Measurements from ENCODE around the gene POTEF.
"Not testable (repeated sequence)": the region's sequence is repeated elsewhere in the genome, so short reads cannot be mapped to it uniquely, and the experiment has no call there.

GRCh38 chr2:130056336-130056735 lies 72.7 kb downstream of the POTEF start:
- TF ChIP-seq POLR2AphosphoS5, TAF1, POLR2A, POU2F2 (IDR thresholded peaks at IDR 0.05; ENCODE audit: low read depth, low read length): not testable (repeated sequence)

Measured in GM12891 (cell line).